Stimulated activated CD4-positive, alpha-beta T cell treated with anti-CD3 and anti-CD28 coated beads, TNF-alpha, amount 100 ng/mL, for 48 hours (primary cell): ENCODE results near the gene SOAT2.
"Not testable (repeated sequence)": the region's sequence is repeated elsewhere in the genome, so short reads cannot be mapped to it uniquely, and the experiment has no call there.

ENCODE experiments used
- DNase-seq, 3 donors: peaks; one replicate each; pipeline ENCODE4 v3.0.0-alpha.2; 2020; ENCODE audit warnings: low read depth in 3 of 3

The SOAT2 gene

GRCh38 chr12:53105712-53106439, 2.6 kb downstream of the SOAT2 start:
- DNase-seq = no peak

GRCh38 chr12:53107122-53107521, 3.8 kb downstream of the SOAT2 start:
- no peak for DNase-seq

- DNase-seq = not testable (repeated sequence)
These were observed 9.1 kb downstream of the SOAT2 start for GRCh38 chr12:53112431-53112830.

GRCh38 chr12:53113136-53113705, 9.9 kb downstream of the SOAT2 start:
- no peak for DNase-seq

- no peak for DNase-seq
These were observed 10.7 kb downstream of the SOAT2 start for GRCh38 chr12:53113951-53114350.

GRCh38 chr12:53115112-53115890, 12.0 kb downstream of the SOAT2 start:
- DNase-seq = no peak

GRCh38 chr12:53115891-53116648, 12.8 kb downstream of the SOAT2 start:
- no peak for DNase-seq

- DNase-seq = no peak
These were observed 15.5 kb downstream of the SOAT2 start for GRCh38 chr12:53118751-53119300.

GRCh38 chr12:53120685-53121525, 17.6 kb downstream of the SOAT2 start:
- DNase-seq = no peak

- no peak for DNase-seq
These were observed 19.7 kb downstream of the SOAT2 start for GRCh38 chr12:53122961-53123468.

- no peak for DNase-seq
These were observed 20.5 kb downstream of the SOAT2 start for GRCh38 chr12:53123578-53124351.

GRCh38 chr12:53124352-53124723, 21.1 kb downstream of the SOAT2 start:
- DNase-seq = no peak

- DNase-seq = no peak
These were observed 23.9 kb downstream of the SOAT2 start for GRCh38 chr12:53127169-53127568.

GRCh38 chr12:53128780-53129569, 25.7 kb downstream of the SOAT2 start:
- DNase-seq = no peak

GRCh38 chr12:53131844-53132243, 28.6 kb downstream of the SOAT2 start:
- no peak for DNase-seq

GRCh38 chr12:53133722-53134121, 30.4 kb downstream of the SOAT2 start:
- no peak for DNase-seq

- no peak for DNase-seq
These were observed 40.1 kb downstream of the SOAT2 start for GRCh38 chr12:53143355-53143754.

GRCh38 chr12:53145383-53146260, 42.3 kb downstream of the SOAT2 start:
- DNase-seq = no peak
